Right atrium auricular region (tissue), 2 donors: ENCODE measurements around the gene COL12A1. TPM values are rescaled to one million over a fixed set of nuclear protein-coding genes. Genes with fewer than 3 reads are reported as not detected.

Source experiments
- DNase-seq: peaks from one replicate; pipeline ENCODE4 v3.0.0-alpha.2; 2019; ENCODE audit warnings: low spot score
- H3K27ac ChIP-seq, 2 donors: fragments of 200-600 bp; sonication (generic); 1 replicate in 1 of 2; 2 replicates in 1 of 2; pipeline ENCODE4 v1.5.1; 2016 to 2019
- H3K27me3 ChIP-seq, 2 donors: fragments of 200-600 bp; sonication (generic); one replicate each; pipeline versions ENCODE4 v1.5.1 to v1.6.0; 2017 to 2019
- H3K36me3 ChIP-seq: fragments of 200-600 bp; sonication (generic); one replicate; pipeline ENCODE4 v1.5.1; 2016
- H3K4me1 ChIP-seq, 2 donors: fragments of 200-600 bp; sonication (generic); one replicate each; pipeline versions ENCODE4 v1.5.1 to v1.6.0; 2017 to 2019
- H3K4me3 ChIP-seq, 2 donors: fragments of 200-600 bp; sonication (generic); 1 replicate in 1 of 2; 2 replicates in 1 of 2; pipeline ENCODE4 v1.5.1; 2017 to 2019; ENCODE audit warnings: mild to moderate bottlenecking in 1 of 2, moderate library complexity in 1 of 2
- H3K9me3 ChIP-seq, 2 donors: fragments of 200-600 bp; sonication (generic); one replicate each; pipeline ENCODE4 v1.5.1; 2019
- total RNA-seq, 2 donors: library from RNA; depleted of rRNA; stranded (reverse); fragments of >200 nt; gene quantifications; one replicate each; pipeline ENCODE4 v1.1.0, GENCODE V29; 2016
- TF ChIP-seq, protein P1 (sequence below), 2 donors: fragments of 200-600 bp; sonication (generic); IDR thresholded peaks; one replicate each; pipeline ENCODE4 v1.5.1; 2019; ENCODE audit warnings: antibody characterized with exemption in 2 of 2

Gene COL12A1
- total RNA-seq, 2 donors from 2014 or later = 28.6 to 29.7 TPM

GRCh38 chr6:75220357-75220756 is 14.5 kb upstream of the COL12A1 start:
- DNase-seq = no peak
- H3K9me3 ChIP-seq = no peaks in the 10 kb centered on the region
- no peaks in the 10 kb centered on the region for H3K36me3 ChIP-seq
- H3K4me3 ChIP-seq = no peak overlapping the region
- H3K4me1 ChIP-seq = no peaks in the 10 kb centered on the region
- H3K27me3 ChIP-seq = no peaks in the 10 kb centered on the region
- H3K27ac ChIP-seq = no peak overlapping the region
- TF ChIP-seq, protein P1, sequence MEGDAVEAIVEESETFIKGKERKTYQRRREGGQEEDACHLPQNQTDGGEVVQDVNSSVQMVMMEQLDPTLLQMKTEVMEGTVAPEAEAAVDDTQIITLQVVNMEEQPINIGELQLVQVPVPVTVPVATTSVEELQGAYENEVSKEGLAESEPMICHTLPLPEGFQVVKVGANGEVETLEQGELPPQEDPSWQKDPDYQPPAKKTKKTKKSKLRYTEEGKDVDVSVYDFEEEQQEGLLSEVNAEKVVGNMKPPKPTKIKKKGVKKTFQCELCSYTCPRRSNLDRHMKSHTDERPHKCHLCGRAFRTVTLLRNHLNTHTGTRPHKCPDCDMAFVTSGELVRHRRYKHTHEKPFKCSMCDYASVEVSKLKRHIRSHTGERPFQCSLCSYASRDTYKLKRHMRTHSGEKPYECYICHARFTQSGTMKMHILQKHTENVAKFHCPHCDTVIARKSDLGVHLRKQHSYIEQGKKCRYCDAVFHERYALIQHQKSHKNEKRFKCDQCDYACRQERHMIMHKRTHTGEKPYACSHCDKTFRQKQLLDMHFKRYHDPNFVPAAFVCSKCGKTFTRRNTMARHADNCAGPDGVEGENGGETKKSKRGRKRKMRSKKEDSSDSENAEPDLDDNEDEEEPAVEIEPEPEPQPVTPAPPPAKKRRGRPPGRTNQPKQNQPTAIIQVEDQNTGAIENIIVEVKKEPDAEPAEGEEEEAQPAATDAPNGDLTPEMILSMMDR (IDR thresholded peaks at IDR 0.05) = no peak

- no peaks in the 10 kb centered on the region for H3K9me3 ChIP-seq
- TF ChIP-seq, protein P1 (IDR thresholded peaks at IDR 0.05) = no peak
- H3K4me1 ChIP-seq = no peaks in the 10 kb centered on the region
- no peak overlapping the region for H3K4me3 ChIP-seq
- H3K36me3 ChIP-seq = no peaks in the 10 kb centered on the region
- DNase-seq = no peak
- no peaks in the 10 kb centered on the region for H3K27me3 ChIP-seq
- no peak overlapping the region for H3K27ac ChIP-seq
These were observed 13.4 kb upstream of the COL12A1 start for GRCh38 chr6:75219263-75219662.

GRCh38 chr6:75217193-75217592 is 11.3 kb upstream of the COL12A1 start:
- H3K4me1 ChIP-seq = peaks cover 0 to 11% of the 10 kb centered on the region in 2 donors
- no peak for DNase-seq
- no peak overlapping the region for H3K27ac ChIP-seq
- no peak overlapping the region for H3K4me3 ChIP-seq
- no peaks in the 10 kb centered on the region for H3K36me3 ChIP-seq
- TF ChIP-seq, protein P1 (IDR thresholded peaks at IDR 0.05) = no peak
- H3K27me3 ChIP-seq = no peaks in the 10 kb centered on the region
- no peaks in the 10 kb centered on the region for H3K9me3 ChIP-seq

DNA sequence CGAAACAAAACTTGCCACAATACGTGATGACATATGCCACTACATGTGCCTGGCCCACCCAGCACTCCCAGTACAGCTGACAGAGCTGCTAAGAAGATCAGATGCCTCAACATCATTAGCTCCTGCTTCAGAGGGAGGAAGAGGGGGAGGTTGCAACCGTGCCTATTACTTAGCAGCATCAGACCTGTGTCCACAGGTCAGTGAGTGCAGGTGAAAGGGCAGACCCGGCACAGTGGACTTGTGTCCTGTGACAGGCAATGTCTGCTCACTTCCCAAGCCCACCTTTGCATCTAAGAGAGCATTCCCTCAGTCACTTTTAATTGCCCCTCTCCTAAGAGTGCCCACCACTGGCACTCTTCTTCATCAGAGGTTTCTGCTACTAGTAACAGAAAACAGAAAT is 9.4 kb upstream of the COL12A1 start:
- Histone ChIP-seq H3K9me3 (no peaks in the 10 kb centered on the region), H3K4me1 (peaks cover 0 to 22% of the 10 kb centered on the region in 2 donors), H3K27me3 (no peaks in the 10 kb centered on the region), H3K36me3 (no peaks in the 10 kb centered on the region), H3K27ac (no peak overlapping the region), H3K4me3 (no peak overlapping the region)
- DNase-seq = no peak
- TF ChIP-seq, protein P1 (IDR thresholded peaks at IDR 0.05) = no peak

- H3K9me3 ChIP-seq = no peaks in the 10 kb centered on the region
- no peaks in the 10 kb centered on the region for H3K36me3 ChIP-seq
- H3K4me3 ChIP-seq = no peak overlapping the region
- DNase-seq = no peak
- TF ChIP-seq, protein P1 (IDR thresholded peaks at IDR 0.05) = no peak
- peaks cover 0 to 24% of the 10 kb centered on the region in 2 donors for H3K4me1 ChIP-seq
- H3K27me3 ChIP-seq = no peaks in the 10 kb centered on the region
- no peak overlapping the region for H3K27ac ChIP-seq
These were observed 7.9 kb upstream of the COL12A1 start for GRCh38 chr6:75213732-75214131.

- Histone ChIP-seq H3K4me3 (no peak overlapping the region), H3K27me3 (no peaks in the 10 kb centered on the region), H3K9me3 (no peaks in the 10 kb centered on the region), H3K36me3 (no peaks in the 10 kb centered on the region), H3K4me1 (peaks cover 0 to 30% of the 10 kb centered on the region in 2 donors), H3K27ac (no peak overlapping the region)
- no peak for DNase-seq
- TF ChIP-seq, protein P1 (IDR thresholded peaks at IDR 0.05) = no peak
These were observed 7.3 kb upstream of the COL12A1 start for GRCh38 chr6:75213112-75213511.
